GM10248 (cell line): ENCODE measurements around the gene SHF.

Experiments
- CTCF ChIA-PET: fragments of 300-600 bp; sonication (Branson Sonifier 250); formaldehyde crosslinking; extraction: SDS; loops from one replicate; lab custom pipeline; 2021; ENCODE audit warnings: antibody characterized with exemption; lab: Yijun Ruan, JAX
- POLR2A ChIA-PET: fragments of 350-650 bp; sonication (Branson Sonifier 250); formaldehyde crosslinking; extraction: SDS; loops from one replicate; lab custom pipeline; 2020; ENCODE audit warnings: antibody characterized with exemption; lab: Yijun Ruan, JAX
- DNase-seq: peaks from one replicate; pipeline ENCODE4 v3.0.0; 2012; ENCODE audit errors: extremely low spot score
- CTCF ChIP-seq: IDR thresholded peaks from 2 replicates; pipeline ENCODE4 v1.5.1; 2012; ENCODE audit warnings: mild to moderate bottlenecking, low read depth; ENCODE audit errors: extremely low read depth, missing control alignments, control extremely low read depth

Gene SHF

GRCh38 chr15:45174577-45174976 is 13.2 kb downstream of the SHF start:
- no peak for TF ChIP-seq CTCF
- no peak for DNase-seq
- ChIA-PET CTCF (interaction anchor here (1.0 to 13.2 kb wide), 4 partner anchors 9 to 48 kb away, joined by 3 to 234 read pairs (median 6); no protein-coding TSS in a partner anchor), POLR2A (no interaction called here)

GRCh38 chr15:45174069-45174468 is 13.7 kb downstream of the SHF start:
- CTCF ChIA-PET, result interaction anchor here (1.0 to 13.2 kb wide), 4 partner anchors 9 to 24 kb away, joined by 4 to 234 read pairs (median 6); no protein-coding TSS in a partner anchor
- POLR2A ChIA-PET, result no interaction called here
- no peak for DNase-seq
- TF ChIP-seq CTCF, result no peak

GRCh38 chr15:45171912-45172311 is 15.9 kb downstream of the SHF start:
- no peak for TF ChIP-seq CTCF
- ChIA-PET CTCF (interaction anchor here (1.1 to 17.2 kb wide), 4 partner anchors 9 to 285 kb away, joined by 3 to 234 read pairs (median 6); no protein-coding TSS in a partner anchor), POLR2A (interaction anchor here (1.1 kb wide), 1 partner anchor 16 kb away, joined by 6 read pairs; the partner anchor contains the start of gene SHF)
- no peak for DNase-seq

GRCh38 chr15:45169608-45170480 is 17.9 kb downstream of the SHF start:
- CTCF ChIA-PET, result interaction anchor here (0.9 to 17.2 kb wide), 6 partner anchors 11 to 52 kb away, joined by 3 to 234 read pairs (median 4); no protein-coding TSS in a partner anchor

GRCh38 chr15:45168751-45169551 is 18.8 kb downstream of the SHF start:
- POLR2A ChIA-PET, result interaction anchor here (1.6 kb wide), 1 partner anchor 18 kb away, joined by 4 read pairs; no protein-coding TSS in a partner anchor
- CTCF ChIA-PET, result interaction anchor here (0.7 to 17.2 kb wide), 18 partner anchors 9 to 289 kb away, joined by 3 to 234 read pairs (median 4); a partner anchor contains a TSS
- no peak for TF ChIP-seq CTCF

More at GRCh38 chr15:45169608-45170480, 17.9 kb downstream of the SHF start:
- DNase-seq, result no peak
- POLR2A ChIA-PET, result no interaction called here
- no peak for TF ChIP-seq CTCF

GRCh38 chr15:45168286-45168685 is 19.5 kb downstream of the SHF start:
- no peak for DNase-seq
- ChIA-PET POLR2A (interaction anchor here (0.9 to 1.6 kb wide), 2 partner anchors 19 to 20 kb away, joined by 4 read pairs; partner anchors contain the start of gene SHF), CTCF (interaction anchor here (0.7 to 17.2 kb wide), 20 partner anchors 8 to 289 kb away, joined by 3 to 234 read pairs (median 6); a partner anchor contains a TSS)
- no peak for TF ChIP-seq CTCF

More at GRCh38 chr15:45168751-45169551, 18.8 kb downstream of the SHF start:
- no peak for DNase-seq
